HG02884 (cell line): ENCODE data around the gene EPHA10.

Source experiments
- ATAC-seq: cut with Tn5 transposase; IDR thresholded peaks from one replicate; pipeline ENCODE4 v1.9.1; 2021; ENCODE audit warnings: mild to moderate bottlenecking, moderate library complexity; ENCODE audit not compliant: unreplicated experiment

Gene EPHA10

GRCh38 chr1:37734629-37735591 is 30.0 kb downstream of the EPHA10 start:
- ATAC-seq = no peak

- no peak for ATAC-seq
Measured at GRCh38 chr1:37732111-37732780, 32.7 kb downstream of the EPHA10 start.

GRCh38 chr1:37731312-37732019 is 33.5 kb downstream of the EPHA10 start:
- ATAC-seq = no peak

GRCh38 chr1:37730376-37730775 is 34.5 kb downstream of the EPHA10 start:
- ATAC-seq = no peak

- no peak for ATAC-seq
Measured at GRCh38 chr1:37728416-37728815, 36.5 kb downstream of the EPHA10 start.

- no peak for ATAC-seq
Measured at GRCh38 chr1:37726751-37727585, 38.0 kb downstream of the EPHA10 start.

- no peak for ATAC-seq
Measured at GRCh38 chr1:37725851-37726613, 38.9 kb downstream of the EPHA10 start.

- no peak for ATAC-seq
Measured at GRCh38 chr1:37724575-37724974, 40.3 kb downstream of the EPHA10 start.

GRCh38 chr1:37723390-37724078 is 41.4 kb downstream of the EPHA10 start:
- no peak for ATAC-seq

GRCh38 chr1:37723072-37723389 is 41.9 kb downstream of the EPHA10 start:
- no peak for ATAC-seq

- ATAC-seq = no peak
Measured at GRCh38 chr1:37722181-37723071, 42.5 kb downstream of the EPHA10 start.

GRCh38 chr1:37721565-37721964 is 43.4 kb downstream of the EPHA10 start:
- no peak for ATAC-seq

- no peak for ATAC-seq
Measured at GRCh38 chr1:37720231-37721130, 44.4 kb downstream of the EPHA10 start.

GRCh38 chr1:37719572-37720195 is 45.2 kb downstream of the EPHA10 start:
- no peak for ATAC-seq

GRCh38 chr1:37718901-37719571 is 45.9 kb downstream of the EPHA10 start:
- no peak for ATAC-seq

GRCh38 chr1:37718181-37718900 is 46.6 kb downstream of the EPHA10 start:
- ATAC-seq = no peak
